ENCODE measurements around the gene RPL3. TPM values are rescaled to one million over a fixed set of nuclear protein-coding genes. Genes with fewer than 3 reads are reported as not detected.

Gene RPL3
- total RNA-seq, 1 donor from 2014 or later: 1,479 TPM

DNA sequence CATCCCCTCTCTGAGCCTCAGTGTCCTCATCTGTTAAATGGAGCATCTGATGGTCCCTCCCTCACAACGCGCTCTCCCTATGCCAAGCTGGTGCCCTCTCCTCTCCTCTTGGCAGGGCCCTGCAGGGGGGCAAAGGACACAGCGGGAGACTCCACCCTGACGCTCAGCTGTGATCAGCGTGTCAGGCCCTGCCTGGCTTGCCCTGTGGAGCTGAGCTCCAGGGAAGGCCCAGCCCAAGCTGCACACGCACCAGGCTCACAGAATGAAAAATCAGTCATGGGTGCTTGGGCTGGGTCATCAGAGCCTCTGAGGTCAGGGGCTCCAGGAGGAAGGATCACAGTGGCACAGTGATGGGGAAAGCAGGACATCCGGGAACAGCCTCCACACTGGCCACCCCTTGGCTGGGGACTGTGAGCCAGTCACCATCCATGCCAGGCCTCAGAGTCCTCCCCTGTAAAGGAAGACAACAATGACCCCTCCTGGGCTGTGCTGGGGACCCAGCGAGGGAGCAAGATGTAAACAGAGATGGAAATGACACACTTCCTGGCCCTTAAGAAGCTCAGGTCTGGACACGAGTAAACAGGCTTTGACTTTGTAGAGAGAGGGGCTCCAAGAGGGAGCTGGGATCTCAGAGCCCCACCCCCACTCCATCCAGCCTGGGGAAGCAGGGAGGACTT, 36.6 kb downstream of the RPL3 start:
- no peaks in the 10 kb centered on the region for H3K36me3 ChIP-seq
- no peaks in the 10 kb centered on the region for H3K27me3 ChIP-seq
- peak overlapping the region; percentile 54 to 56 for H3K27ac ChIP-seq
- intact Hi-C loops (cut with DNase I): no loop called here
- H3K9me3 ChIP-seq: peaks cover 0 to 9% of the 10 kb centered on the region in 2 donors
- H3K4me1 ChIP-seq: no peaks in the 10 kb centered on the region
- DNase-seq (ENCODE audit: low spot score in 2 of 2): no peak
- TF ChIP-seq, protein P1, sequence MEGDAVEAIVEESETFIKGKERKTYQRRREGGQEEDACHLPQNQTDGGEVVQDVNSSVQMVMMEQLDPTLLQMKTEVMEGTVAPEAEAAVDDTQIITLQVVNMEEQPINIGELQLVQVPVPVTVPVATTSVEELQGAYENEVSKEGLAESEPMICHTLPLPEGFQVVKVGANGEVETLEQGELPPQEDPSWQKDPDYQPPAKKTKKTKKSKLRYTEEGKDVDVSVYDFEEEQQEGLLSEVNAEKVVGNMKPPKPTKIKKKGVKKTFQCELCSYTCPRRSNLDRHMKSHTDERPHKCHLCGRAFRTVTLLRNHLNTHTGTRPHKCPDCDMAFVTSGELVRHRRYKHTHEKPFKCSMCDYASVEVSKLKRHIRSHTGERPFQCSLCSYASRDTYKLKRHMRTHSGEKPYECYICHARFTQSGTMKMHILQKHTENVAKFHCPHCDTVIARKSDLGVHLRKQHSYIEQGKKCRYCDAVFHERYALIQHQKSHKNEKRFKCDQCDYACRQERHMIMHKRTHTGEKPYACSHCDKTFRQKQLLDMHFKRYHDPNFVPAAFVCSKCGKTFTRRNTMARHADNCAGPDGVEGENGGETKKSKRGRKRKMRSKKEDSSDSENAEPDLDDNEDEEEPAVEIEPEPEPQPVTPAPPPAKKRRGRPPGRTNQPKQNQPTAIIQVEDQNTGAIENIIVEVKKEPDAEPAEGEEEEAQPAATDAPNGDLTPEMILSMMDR (IDR thresholded peaks at IDR 0.05): no peak
- no peak overlapping the region for H3K4me3 ChIP-seq

DNA sequence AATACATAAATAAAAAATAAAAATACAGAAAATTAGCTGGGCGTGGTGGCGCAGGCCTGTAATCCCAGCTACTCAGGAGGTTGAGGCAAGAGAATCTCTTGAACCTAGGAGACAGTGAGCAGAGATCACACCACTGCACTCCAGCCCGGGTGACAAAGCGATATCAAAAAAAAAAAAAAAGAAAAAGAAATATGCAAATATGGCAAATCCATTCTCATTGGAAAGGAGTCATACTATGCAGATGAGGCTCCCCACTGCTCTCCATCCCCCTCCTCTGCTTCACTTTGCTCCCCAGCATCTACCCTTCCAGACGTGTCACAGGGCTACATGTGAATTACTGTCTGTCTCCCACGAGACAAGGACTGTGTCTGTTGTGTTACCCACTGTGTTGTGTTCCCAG, 38.3 kb downstream of the RPL3 start:
- Histone ChIP-seq H3K36me3 (no peaks in the 10 kb centered on the region), H3K27me3 (no peaks in the 10 kb centered on the region), H3K4me3 (no peak overlapping the region), H3K9me3 (peaks cover 0 to 9% of the 10 kb centered on the region in 2 donors), H3K27ac (no peak overlapping the region), H3K4me1 (no peaks in the 10 kb centered on the region)
- intact Hi-C loops (cut with DNase I): no loop called here
- TF ChIP-seq, protein P1 (IDR thresholded peaks at IDR 0.05): no peak
- DNase-seq (ENCODE audit: low spot score in 2 of 2): no peak

DNA sequence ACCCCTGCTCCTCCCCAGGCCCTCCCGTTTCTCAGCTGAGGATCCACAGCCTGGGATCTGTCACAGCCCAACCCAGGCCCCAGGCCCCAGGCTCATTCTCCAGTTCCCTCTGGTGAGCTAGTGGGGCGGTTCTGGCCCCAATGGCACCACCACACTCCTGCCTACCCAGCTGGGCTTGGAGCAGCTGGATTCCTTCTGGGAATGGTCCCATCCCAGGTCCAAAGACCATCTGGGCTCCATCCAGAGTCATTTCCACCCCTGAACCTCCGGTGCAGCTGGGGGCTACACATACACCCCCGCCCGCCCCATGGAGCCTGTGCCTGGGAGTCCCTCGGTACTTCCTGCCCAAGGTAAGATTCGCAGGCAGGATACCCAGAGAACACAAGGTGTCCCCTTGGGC, 39.2 kb downstream of the RPL3 start:
- no peaks in the 10 kb centered on the region for H3K4me1 ChIP-seq
- DNase-seq (ENCODE audit: low spot score in 2 of 2): no peak
- H3K36me3 ChIP-seq: no peaks in the 10 kb centered on the region
- no peak overlapping the region for H3K27ac ChIP-seq
- TF ChIP-seq, protein P1 (IDR thresholded peaks at IDR 0.05): no peak
- no peaks in the 10 kb centered on the region for H3K27me3 ChIP-seq
- intact Hi-C loops (cut with DNase I): no loop called here
- H3K4me3 ChIP-seq: no peak overlapping the region
- H3K9me3 ChIP-seq: peaks cover 0 to 8% of the 10 kb centered on the region in 2 donors

DNA sequence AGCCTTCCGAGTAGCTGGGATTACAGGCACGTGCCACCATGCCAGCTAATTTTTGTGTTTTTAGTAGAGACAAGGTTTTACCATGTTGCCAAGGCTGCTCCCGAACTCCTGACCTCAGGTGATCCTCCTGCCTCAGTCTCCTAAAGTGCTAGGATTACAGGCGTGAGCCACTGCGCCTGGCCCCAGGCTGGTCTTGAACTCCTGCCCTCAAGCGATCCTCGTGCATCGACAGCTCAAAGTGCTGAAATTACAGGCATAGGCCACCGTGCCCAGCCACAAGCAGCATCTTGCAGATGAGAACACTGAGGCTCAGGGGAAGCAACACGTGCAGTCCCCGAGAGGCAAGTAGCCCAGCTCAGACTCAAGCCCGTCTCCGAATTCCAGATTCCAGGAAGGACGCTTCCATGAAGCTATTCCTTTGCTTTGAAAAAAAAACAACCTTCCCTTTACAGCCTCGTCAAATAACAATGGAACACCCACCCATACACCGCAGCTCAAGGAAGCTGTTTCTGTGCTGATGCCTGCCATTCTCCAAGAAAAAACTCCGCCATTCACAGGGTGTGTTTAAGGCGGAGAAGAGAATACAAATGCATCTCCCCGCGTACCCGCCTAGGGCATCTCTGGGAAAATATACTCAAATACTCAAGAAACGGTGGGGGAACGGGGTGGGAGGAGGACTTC, 40.1 kb downstream of the RPL3 start:
- Histone ChIP-seq H3K4me3 (no peak overlapping the region), H3K27ac (no peak overlapping the region), H3K9me3 (no peaks in the 10 kb centered on the region), H3K27me3 (no peaks in the 10 kb centered on the region), H3K4me1 (no peaks in the 10 kb centered on the region), H3K36me3 (no peaks in the 10 kb centered on the region)
- intact Hi-C loops (cut with DNase I): no loop called here
- no peak for DNase-seq (ENCODE audit: low spot score in 2 of 2)
- TF ChIP-seq, protein P1 (IDR thresholded peaks at IDR 0.05): no peak

DNA sequence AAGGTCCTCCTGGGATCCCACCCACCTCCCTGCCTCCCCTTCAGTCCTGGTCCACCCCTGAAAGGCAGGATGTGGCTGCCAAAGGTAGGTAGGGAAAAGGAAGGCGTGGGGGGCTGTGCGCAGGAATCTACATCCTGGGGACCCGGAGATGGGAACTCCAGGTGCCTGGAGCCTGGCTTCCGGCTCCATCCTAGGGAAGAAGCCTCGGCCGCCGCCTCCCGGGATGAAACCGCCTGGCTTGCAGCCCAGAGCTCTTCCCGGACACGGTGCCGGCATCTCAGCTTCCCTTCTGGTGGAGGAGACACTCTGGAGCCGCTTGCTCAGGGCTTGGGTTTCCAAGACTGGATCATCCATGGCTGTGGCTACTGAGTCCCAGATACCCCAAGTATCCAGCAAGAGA, 41.4 kb downstream of the RPL3 start:
- intact Hi-C loops (cut with DNase I): no loop called here
- Histone ChIP-seq H3K9me3 (no peaks in the 10 kb centered on the region), H3K27me3 (no peaks in the 10 kb centered on the region), H3K36me3 (no peaks in the 10 kb centered on the region), H3K4me1 (no peaks in the 10 kb centered on the region), H3K27ac (no peak overlapping the region), H3K4me3 (no peak overlapping the region)
- no peak for DNase-seq (ENCODE audit: low spot score in 2 of 2)
- TF ChIP-seq, protein P1 (IDR thresholded peaks at IDR 0.05): no peak

Data from ascending aorta (tissue), 2 donors.